NOMO-1 treated with DMSO at 0.1 percent for 48 hours (cell line): ENCODE results near the gene PNPLA5.
A peak's percentile ranks its signal among the peaks of the same experiment; 100 is the strongest.
"Not testable (repeated sequence)": the region's sequence is repeated elsewhere in the genome, so short reads cannot be mapped to it uniquely, and the experiment has no call there.

Experiments
- DNase-seq: peaks from one replicate; lab custom pipeline; 2025; ENCODE audit not compliant: unreplicated experiment; lab: John Stamatoyannopoulos, UW

The PNPLA5 gene

DNA sequence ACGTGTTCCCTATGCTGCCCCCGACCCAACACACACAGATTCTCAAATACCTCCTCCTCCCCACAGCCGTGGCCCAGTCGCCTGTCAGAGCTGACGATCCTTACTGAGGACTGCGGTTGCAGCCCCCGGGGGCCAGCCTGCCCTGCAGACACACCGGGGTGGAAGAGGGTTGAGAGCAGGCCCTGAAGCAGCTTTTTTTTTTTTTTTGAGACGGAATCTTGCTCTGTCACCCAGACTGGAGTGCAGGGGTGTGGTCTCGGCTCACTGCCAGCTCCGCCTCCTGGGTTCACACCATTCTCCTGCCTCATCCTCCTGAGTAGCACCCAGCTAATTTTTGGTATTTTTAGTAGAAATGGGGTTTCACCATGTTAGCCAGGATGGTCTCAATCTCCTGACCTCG is 11.2 kb upstream of the PNPLA5 start:
- not testable (repeated sequence) for DNase-seq

DNA sequence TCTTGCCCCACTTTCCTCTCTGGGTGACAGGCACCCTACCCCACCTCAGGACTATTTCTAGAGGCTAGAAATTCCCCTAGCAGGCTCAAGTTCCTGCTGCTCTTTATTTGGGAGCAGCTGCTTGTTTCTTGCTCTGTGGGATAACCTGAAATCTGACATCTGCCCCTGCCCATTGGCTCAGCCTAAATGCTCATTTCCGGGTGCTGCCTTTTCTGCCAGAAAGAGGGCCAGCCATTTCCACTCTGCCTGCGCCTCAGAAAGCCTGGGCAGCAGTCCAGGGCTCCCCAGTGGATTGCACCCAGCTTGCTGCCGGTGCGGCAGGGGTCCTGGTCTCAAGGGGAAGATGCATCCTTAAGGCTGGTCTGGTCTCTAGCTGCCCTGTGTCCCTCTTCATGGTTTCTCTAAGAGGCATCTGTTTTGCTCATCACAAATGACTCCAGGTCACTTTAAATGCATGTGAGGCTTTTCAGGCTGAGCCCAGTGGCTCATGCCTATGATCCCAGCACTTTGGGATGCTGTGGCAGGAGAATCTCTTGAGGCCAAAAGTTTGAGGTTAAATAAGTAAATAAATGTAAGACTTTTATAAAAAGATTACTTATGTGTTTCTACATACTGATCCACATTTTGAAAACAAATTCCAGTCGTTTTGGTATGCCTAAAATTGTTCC is 10.3 kb upstream of the PNPLA5 start:
- no peak for DNase-seq

- DNase-seq = no peak
Measured at GRCh38 chr22:43900206-43900605, 8.4 kb upstream of the PNPLA5 start.

DNA sequence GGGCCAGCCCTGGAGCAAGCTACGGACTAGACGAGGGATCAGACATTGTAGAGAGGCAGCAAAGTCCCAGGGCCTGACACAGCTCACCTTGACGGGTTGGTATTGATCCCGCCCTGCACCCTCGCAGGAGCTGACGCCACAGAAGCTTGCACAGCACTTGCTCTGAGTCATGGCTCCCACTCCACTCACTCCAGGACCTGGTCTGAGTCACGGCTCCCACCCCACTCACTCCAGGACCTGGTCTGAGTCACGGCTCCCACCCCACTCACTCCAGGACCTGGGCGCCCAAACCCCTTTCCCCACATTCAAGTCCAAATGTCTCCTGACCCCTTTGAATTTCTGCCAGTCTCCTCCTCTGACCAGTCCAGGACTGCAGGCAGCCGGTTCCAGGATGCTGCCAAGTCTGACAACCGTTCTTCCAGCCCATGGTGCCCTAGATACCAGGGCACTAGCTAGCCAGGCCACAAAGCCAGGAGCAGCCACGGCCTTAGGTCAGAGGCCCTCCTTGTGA is 6.0 kb upstream of the PNPLA5 start:
- DNase-seq = no peak

- no peak for DNase-seq
Measured at GRCh38 chr22:43895986-43896645, 4.3 kb upstream of the PNPLA5 start.

GRCh38 chr22:43894122-43894521 is 2.3 kb upstream of the PNPLA5 start:
- no peak for DNase-seq

DNA sequence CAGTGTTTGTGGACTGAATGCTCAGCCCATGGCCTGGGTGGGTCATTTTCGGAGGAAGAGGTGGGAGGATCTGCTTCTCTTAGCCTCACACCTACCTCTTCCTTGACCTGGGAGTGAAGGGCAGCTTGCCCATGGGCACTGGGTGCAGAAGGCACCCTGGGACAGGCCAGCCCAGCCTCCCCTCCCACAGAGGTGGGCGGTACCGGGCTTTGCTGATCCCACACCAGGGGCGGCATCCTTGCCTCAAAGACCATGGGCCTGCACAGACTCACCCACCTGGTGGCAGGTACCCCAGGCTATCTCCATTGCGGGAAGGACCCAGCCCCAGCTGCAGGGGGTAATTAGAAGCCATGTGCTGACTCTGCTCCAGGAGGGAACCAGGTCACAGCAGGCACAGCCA is 1.5 kb upstream of the PNPLA5 start:
- DNase-seq = no peak

DNA sequence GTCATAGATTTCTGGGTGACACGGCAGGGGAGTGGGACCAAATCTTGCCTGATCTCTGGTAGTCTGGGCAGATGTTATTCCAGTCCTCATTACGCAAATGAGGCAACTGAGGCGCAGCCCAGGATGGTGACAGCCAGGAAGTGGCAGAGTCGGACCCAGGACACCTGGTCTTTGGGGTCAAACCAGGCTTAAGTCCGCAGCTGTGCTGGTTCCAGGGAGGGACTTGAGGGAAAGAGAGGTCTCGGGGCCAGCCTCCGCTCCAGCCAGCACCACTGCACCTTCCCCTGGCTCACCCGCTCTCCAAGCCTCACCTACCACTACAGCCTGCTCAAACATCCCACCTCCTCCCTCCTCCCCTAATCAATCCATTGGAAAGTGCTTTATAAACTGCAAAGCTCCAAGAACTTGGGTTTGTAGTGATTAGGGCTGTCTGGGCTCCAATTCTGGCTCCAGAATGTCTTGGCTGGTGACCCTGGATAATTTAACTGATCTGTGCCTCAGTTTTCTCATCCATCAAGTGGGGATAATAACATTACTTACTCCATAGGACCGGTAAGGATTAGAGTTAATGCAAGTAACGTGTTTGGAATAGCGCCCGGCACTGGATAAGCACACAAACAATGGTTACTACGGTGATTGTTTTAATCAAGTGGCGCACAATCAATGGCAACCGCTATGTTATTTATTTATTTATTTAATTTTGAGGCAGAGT is 526 bp upstream of the PNPLA5 start:
- no peak for DNase-seq

GRCh38 chr22:43890901-43891331 is 897 bp downstream of the PNPLA5 start:
- no peak for DNase-seq

GRCh38 chr22:43889860-43890253 is 2.0 kb downstream of the PNPLA5 start:
- no peak for DNase-seq

GRCh38 chr22:43889201-43889859 is 2.5 kb downstream of the PNPLA5 start:
- DNase-seq = no peak

DNA sequence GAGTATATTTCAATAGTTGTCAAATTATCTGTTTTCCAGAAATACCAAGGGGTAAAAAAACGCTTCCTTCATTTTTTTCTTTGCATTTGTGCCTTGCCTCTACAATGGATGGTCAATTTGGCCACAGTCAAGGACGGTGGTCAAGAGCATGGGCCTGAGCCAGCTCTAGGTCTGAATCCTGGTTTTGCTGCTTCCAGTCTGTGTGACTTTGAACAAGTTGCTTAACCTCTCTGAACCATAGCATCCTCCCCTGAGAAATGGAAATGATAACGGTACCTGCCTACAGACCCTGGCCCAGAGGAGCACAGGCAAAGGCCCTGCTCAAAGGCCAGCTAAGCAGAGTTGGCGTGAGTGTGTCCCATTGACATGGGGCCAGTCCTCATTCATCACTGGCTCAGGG is 3.1 kb downstream of the PNPLA5 start:
- no peak for DNase-seq

DNA sequence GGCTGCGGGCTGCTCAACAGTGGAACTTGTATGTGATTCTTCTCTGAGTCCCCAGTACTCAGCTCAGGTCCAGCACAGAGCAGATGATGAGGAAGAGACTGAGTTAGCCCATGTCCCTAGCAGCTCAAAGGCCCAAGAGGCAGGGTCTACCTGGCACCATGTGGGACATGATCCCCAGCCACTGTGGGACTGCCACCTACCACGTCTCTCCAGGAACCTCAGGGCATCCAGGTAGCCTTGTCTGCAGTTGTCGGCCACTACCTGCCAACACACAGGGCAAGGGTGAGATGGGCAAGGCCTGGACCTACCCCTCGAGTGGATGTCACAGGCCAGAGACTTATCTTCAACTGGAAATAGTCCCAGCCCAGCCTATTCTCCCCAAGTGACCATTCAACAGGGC is 4.4 kb downstream of the PNPLA5 start:
- no peak for DNase-seq

GRCh38 chr22:43886231-43886630 is 5.6 kb downstream of the PNPLA5 start:
- DNase-seq = no peak

DNA sequence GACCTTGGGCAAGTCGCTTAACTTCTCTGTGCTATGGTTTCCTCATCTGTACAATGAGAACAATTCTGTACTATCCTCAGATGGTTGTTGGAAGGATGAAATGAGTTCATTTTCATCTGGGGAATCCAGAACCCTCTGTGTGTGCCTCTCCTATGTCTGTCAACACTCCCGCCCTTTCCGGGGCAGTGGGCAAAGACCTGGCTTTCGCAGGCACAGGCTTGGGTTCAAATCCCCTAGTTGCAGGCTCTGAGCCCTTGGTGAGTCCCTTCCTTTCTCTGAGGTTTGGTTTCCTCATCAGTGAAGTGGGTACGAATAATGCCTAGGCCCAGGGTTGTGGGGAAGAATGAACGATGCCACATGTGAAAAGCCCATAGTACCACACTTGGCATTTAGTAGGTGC is 6.0 kb downstream of the PNPLA5 start:
- no peak for DNase-seq

- no peak for DNase-seq
Measured at GRCh38 chr22:43885319-43885671, 6.5 kb downstream of the PNPLA5 start.

DNA sequence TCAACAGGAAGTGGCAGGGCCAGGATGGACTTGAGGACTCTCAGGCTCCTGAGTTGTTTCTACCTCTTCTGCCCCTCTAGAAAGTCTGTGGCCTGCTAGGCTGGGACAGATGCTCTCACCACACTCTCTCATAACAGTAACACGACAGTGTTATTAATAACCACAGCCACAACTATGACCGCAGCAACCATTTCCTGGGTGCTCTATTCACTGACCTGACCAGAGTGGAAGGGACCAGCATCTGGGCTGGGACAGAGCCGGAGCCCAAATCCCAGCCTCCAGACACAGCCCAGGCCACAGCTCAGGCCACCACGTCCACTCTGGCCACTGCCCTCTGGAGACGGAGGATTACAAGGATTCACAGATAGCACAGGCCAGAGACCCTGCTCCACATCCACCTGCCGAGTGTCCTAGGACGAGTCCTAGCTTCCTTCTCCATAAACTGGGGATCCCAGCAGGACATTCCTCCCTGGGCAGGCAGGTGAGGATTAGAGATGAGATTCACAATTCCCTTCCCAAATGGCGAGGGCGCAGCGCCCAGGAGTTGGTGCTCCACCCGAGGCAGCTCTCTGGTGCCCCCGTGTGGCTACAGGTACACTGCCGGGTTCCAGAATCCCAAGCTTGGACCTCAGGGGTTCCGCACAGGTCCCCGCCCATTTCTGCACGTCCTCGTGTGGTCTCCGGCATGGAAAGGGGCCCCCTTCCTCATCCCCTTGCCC is 7.1 kb downstream of the PNPLA5 start:
- peak; percentile 23 for DNase-seq

DNA sequence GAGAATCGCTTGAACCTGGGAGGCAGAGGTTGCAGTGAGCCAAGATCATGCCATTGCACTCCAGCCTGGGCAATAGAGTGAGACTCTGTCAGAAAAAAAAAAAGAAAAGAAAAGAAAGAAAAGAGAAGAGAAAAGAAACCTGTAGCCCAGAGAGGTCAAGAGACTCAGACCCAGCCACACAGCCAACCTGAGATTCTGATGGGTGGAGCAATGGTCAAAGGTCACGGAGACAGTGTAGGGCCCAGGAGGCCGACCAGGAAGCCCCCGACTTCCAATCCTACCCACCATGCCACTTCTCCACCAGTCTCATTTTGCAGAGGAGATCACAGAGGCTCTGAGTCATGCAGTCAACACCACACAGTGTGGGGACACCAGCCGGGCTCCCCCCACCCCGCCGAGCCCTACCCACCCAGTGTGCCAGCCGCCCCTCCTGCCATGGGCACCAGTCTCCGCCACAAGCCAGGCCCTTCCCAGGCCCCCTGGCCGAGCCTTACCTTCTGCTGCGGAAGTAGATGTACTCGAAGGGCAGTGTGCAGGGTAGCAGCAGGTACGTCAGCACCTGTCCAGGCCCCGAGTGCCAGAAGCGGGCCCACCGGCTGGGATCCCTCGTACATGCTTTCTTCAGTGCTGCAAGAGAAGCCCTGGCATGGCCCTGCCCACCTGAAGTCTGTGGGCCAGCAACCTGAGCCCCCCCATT is 7.9 kb downstream of the PNPLA5 start:
- DNase-seq = no peak

DNA sequence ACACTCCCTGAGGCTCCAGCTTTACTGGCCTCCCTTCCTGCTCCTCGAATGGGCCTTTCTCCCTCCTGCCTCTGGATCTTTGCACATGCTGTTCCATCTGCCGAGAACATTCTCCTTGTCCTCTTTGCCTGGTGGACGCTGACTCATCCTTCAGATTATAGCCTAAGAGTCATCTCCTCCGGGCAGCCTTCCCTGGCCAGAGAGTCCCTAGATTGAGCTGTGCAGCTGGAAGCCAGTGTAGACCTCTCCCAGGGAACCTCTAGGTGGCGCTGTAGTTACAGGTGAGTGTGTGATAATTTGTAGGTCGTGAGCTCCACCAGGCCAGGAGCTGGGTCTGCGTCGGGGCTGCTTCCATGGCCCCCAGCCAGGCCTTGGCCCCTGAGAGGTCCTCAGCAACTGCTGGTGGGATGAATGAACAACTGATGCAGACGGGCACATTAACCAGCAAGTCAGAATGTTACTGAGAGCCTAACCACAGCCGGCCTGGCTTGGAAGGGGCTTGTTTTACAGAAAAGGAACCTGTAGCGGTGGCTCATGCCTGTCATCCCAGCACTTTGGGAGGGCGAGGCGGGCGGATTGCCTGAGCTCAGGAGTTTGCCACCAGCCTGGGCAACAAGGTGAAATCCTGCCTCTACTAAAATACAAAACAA is 8.7 kb downstream of the PNPLA5 start:
- DNase-seq = peak; percentile 64
